ENCODE data around the gene NPM3. TPM values are rescaled to one million over a fixed set of nuclear protein-coding genes. Genes with fewer than 3 reads are reported as not detected.

Gene NPM3
- total and polyA plus RNA-seq, 4 experiments from 2014 or later = 5.3 to 12.4 (median 8.9) TPM

DNA sequence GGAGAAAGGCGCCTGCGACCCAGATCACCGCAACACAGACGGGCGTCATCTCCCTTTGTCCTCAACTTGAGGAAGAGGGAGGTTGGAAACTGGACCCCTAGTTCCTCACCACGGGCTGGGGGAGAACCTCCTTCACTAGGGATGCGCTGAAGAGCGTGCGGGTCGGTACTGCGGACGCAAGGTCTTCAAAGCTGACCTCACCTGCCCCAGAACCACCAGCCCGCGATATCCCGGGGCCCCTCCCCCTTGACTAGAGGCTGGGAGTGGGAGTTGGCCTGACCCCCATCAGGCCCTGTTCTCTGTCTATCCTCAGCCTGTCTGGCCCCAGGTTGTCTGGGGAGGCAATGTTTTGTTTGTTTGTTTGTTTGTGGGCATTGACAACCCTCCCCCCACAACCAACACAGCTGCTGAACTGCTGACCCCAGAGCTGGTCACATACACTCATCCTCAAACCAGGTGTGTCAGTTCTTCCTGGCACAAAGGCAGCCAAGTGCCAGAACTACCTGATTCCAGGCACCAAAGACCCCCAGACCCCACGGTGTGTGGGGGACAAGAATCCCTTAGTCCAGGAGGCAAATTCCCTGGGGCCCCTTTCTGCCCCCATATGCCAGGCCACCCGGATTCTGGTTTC is 2.9 kb downstream of the NPM3 start:
- peaks cover 36 to 76% (median 53%) of the 10 kb centered on the region in 4 donors for H3K4me1 Mint-ChIP-seq
- H3K36me3 Mint-ChIP-seq = peaks cover 0 to 13% of the 10 kb centered on the region in 2 donors
- DNase-seq = no peak

DNA sequence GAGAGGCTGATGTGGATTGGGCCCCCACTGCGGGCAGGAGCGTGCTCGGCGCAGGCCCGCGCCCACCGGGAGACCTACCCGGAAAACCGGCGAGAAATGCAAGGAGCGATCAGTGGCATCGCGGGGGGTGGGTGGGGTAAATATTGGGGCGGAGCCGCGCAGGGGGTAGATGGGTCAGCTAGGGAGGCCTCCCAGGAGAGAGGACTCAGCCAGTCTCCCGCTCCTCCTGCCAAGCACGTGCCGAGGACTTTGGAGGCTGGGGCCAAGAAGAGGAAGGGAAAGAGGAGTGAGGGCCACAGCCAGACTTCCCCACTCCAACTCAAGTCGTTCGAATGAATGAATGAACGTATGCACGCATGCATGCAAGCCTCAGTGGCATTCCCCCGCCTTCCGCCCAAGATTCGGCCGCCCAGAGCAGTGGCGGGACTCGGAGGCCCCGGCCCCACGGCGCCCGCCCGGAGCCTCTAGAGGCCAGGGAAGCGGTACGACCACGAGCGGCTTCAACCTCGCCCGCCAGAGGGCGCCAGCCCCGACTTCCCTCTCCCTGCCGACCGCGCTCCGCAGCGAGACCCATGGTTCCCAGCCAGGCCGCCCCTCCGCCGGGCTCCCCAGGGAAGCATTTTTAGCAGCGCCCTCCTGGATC is 3.6 kb downstream of the NPM3 start:
- H3K9me3 Mint-ChIP-seq = peaks cover 0 to 2% (median 0%) of the 10 kb centered on the region in 8 donors
- POLR2A ChIA-PET (ENCODE audit: partially characterized antibody) = interaction anchor here (1.0 kb wide), 1 partner anchor 36 kb away, joined by 3 read pairs; no protein-coding TSS in a partner anchor

More for the DNA sequence above, 2.9 kb downstream of the NPM3 start:
- H3K27ac ChIP-seq (ENCODE audit: low read depth, low read length) = no peak overlapping the region
- H3K4me1 ChIP-seq (ENCODE audit: insufficient read depth, low read length) = peaks cover 70% of the 10 kb centered on the region
- H3K36me3 ChIP-seq (ENCODE audit: insufficient read depth, low read length) = peaks cover 8% of the 10 kb centered on the region
- H3K27ac Mint-ChIP-seq = peak overlapping the region in 5 of 7 donors; percentile 57 to 91 (median 76)
- ChIA-PET POLR2A (ENCODE audit: partially characterized antibody) (interaction anchor here (4.8 kb wide), 1 partner anchor 37 kb away, joined by 64 read pairs; the partner anchor contains the start of gene OGA), CTCF (ENCODE audit: partially characterized antibody) (interaction anchor here (0.9 to 4.1 kb wide), 18 partner anchors 8 to 566 kb away, joined by 3 to 35 read pairs (median 10); partner anchors contain the start of gene KCNIP2)
- intact Hi-C loops (cut with micrococcal nuclease) = loop anchor here (2.0 to 5.0 kb wide), 4 partner anchors 86 to 292 kb away; partner anchors contain the start of genes DPCD, FBXW4 and POLL
- peaks cover 0 to 2% (median 0%) of the 10 kb centered on the region in 8 donors for H3K9me3 Mint-ChIP-seq
- peaks cover 26% of the 10 kb centered on the region for H3K27me3 ChIP-seq (ENCODE audit: insufficient read depth, low read length)
- peaks cover 19 to 20% of the 10 kb centered on the region in 2 donors for H3K27me3 Mint-ChIP-seq
- peak overlapping the region; percentile 72 to 90 (median 78) for H3K4me3 Mint-ChIP-seq
- H3K9me3 ChIP-seq (ENCODE audit: control insufficient read depth in 1 of 2, low read length in 2 of 2) = no peaks in the 10 kb centered on the region
- peak overlapping the region in 1 of 2 donors; percentile 56 for H3K4me3 ChIP-seq (ENCODE audit: low read length in 2 of 2)

GRCh38 chr10:101778781-101779543 is 4.3 kb downstream of the NPM3 start:
- intact Hi-C loops (cut with micrococcal nuclease) = no loop called here
- H3K4me3 Mint-ChIP-seq = peak overlapping the region; percentile 72 to 90 (median 78)
- peaks cover 0 to 4% of the 10 kb centered on the region in 2 donors for H3K36me3 Mint-ChIP-seq
- H3K4me1 Mint-ChIP-seq = peaks cover 32 to 76% (median 51%) of the 10 kb centered on the region in 4 donors
- Histone ChIP-seq H3K36me3 (ENCODE audit: insufficient read depth, low read length) (no peaks in the 10 kb centered on the region), H3K4me3 (ENCODE audit: low read length in 2 of 2) (peak overlapping the region; percentile 36 to 56), H3K27ac (ENCODE audit: low read depth, low read length) (no peak overlapping the region), H3K4me1 (ENCODE audit: insufficient read depth, low read length) (peaks cover 70% of the 10 kb centered on the region), H3K27me3 (ENCODE audit: insufficient read depth, low read length) (peaks cover 37% of the 10 kb centered on the region), H3K9me3 (ENCODE audit: control insufficient read depth in 1 of 2, low read length in 2 of 2) (no peaks in the 10 kb centered on the region)
- ChIA-PET POLR2A (ENCODE audit: partially characterized antibody) (interaction anchor here (1.0 kb wide), 1 partner anchor 37 kb away, joined by 3 read pairs; no protein-coding TSS in a partner anchor), CTCF (ENCODE audit: partially characterized antibody) (interaction anchor here (0.7 to 4.1 kb wide), 10 partner anchors 9 to 1993 kb away, joined by 3 to 35 read pairs (median 3); partner anchors contain the start of gene KCNIP2)
- peak in 2 of 5 donors; percentile 24 to 39 for DNase-seq
- H3K9me3 Mint-ChIP-seq = peaks cover 0 to 2% (median 0%) of the 10 kb centered on the region in 8 donors
- peak overlapping the region in 3 of 7 donors; percentile 8 to 94 (median 63) for H3K27ac Mint-ChIP-seq
- peaks cover 28 to 29% of the 10 kb centered on the region in 2 donors for H3K27me3 Mint-ChIP-seq

More for the DNA sequence above, 3.6 kb downstream of the NPM3 start:
- CTCF ChIA-PET (ENCODE audit: partially characterized antibody) = interaction anchor here (0.7 to 4.1 kb wide), 18 partner anchors 7 to 1993 kb away, joined by 3 to 35 read pairs (median 4); partner anchors contain the start of gene KCNIP2
- H3K4me3 Mint-ChIP-seq = peak overlapping the region; percentile 72 to 90 (median 78)
- H3K36me3 Mint-ChIP-seq = peaks cover 0 to 6% of the 10 kb centered on the region in 2 donors
- H3K27me3 Mint-ChIP-seq = peaks cover 21 to 22% of the 10 kb centered on the region in 2 donors
- peaks cover 32% of the 10 kb centered on the region for H3K27me3 ChIP-seq (ENCODE audit: insufficient read depth, low read length)
- peaks cover 35 to 76% (median 52%) of the 10 kb centered on the region in 4 donors for H3K4me1 Mint-ChIP-seq
- H3K4me3 ChIP-seq (ENCODE audit: low read length in 2 of 2) = peak overlapping the region; percentile 36 to 56
- no peak overlapping the region for H3K27ac ChIP-seq (ENCODE audit: low read depth, low read length)
- H3K4me1 ChIP-seq (ENCODE audit: insufficient read depth, low read length) = peaks cover 70% of the 10 kb centered on the region
- DNase-seq = peak; percentile 70 to 82 (median 78)
- H3K9me3 ChIP-seq (ENCODE audit: control insufficient read depth in 1 of 2, low read length in 2 of 2) = no peaks in the 10 kb centered on the region
- intact Hi-C loops (cut with micrococcal nuclease) = loop anchor here (2.0 to 5.0 kb wide), 4 partner anchors 85 to 293 kb away; partner anchors contain the start of genes DPCD, FBXW4 and POLL
- peak overlapping the region in 5 of 7 donors; percentile 57 to 91 (median 76) for H3K27ac Mint-ChIP-seq
- H3K36me3 ChIP-seq (ENCODE audit: insufficient read depth, low read length) = peaks cover 1% of the 10 kb centered on the region

DNA sequence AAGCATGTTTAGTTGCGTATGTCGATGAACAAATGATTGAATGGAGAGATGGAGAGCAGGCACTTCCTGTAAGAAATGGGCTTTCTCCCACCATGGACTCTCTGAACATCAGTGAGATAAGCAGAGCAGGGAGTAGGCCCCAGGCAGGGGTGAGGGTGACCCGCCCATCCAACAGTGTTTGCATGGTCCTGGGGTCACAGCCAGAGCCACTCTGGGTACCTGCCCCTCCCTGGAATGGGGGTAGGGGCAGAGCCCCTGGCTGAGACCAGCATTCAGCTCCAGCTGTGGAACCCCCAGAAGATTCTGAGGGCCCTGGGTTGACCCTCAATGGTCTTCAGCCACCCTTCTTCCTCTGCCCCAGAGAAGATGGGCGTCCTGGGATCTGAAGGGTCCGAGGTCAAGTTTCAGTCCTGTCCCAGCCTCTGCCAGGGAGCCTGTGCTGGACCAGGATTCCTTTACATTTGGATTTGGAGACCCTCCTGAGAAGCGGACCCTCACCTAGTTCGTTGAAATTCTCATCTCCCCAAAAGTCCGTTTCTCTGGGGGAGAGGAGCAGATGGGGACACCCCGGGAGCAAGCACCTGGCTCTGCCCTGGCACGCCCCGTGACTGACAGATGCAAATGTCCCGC is 5.0 kb downstream of the NPM3 start:
- CTCF ChIA-PET (ENCODE audit: partially characterized antibody) = interaction anchor here (1.1 to 4.1 kb wide), 6 partner anchors 9 to 232 kb away, joined by 3 to 35 read pairs (median 4); partner anchors contain the start of gene KCNIP2
- intact Hi-C loops (cut with micrococcal nuclease) = no loop called here
- POLR2A ChIA-PET (ENCODE audit: partially characterized antibody) = no interaction called here
- Histone ChIP-seq H3K27ac (ENCODE audit: low read depth, low read length) (no peak overlapping the region), H3K4me1 (ENCODE audit: insufficient read depth, low read length) (peaks cover 63% of the 10 kb centered on the region), H3K36me3 (ENCODE audit: insufficient read depth, low read length) (no peaks in the 10 kb centered on the region), H3K9me3 (ENCODE audit: control insufficient read depth in 1 of 2, low read length in 2 of 2) (no peaks in the 10 kb centered on the region), H3K27me3 (ENCODE audit: insufficient read depth, low read length) (peaks cover 43% of the 10 kb centered on the region), H3K4me3 (ENCODE audit: low read length in 2 of 2) (no peak overlapping the region)
- Mint-ChIP-seq H3K27ac (peak overlapping the region in 2 of 7 donors; percentile 18 to 63), H3K36me3 (peaks cover 0 to 3% of the 10 kb centered on the region in 2 donors), H3K9me3 (peaks cover 0 to 2% (median 0%) of the 10 kb centered on the region in 8 donors), H3K4me3 (peak overlapping the region in 7 of 8 donors; percentile 72 to 90 (median 76)), H3K27me3 (peaks cover 35 to 36% of the 10 kb centered on the region in 2 donors), H3K4me1 (peaks cover 33 to 76% (median 49%) of the 10 kb centered on the region in 4 donors)
- no peak for DNase-seq

DNA sequence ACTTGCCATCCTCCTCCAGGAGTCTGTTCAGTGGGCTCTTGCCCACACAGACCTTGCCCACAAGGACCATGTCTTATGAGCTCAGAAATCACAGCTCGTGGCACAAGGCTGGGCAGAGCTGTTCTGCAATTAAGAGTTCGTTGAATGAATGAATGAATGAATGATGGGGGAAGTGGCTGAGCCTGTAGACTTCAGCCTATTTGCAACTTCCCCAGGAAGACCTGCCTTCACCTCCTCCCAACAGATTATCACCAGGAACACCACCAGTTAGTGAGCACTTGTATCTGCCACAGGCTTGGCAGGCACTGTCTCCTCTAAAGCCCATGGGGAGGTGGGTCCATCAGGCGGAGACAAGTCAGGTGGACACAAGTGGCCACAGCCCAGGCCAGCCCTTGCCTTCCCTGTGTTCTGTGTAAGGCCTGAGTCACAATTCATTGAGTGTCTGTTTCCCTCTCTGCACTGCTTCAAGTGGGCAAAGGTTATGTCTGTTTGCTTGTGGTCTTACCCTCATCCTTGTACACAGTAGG is 5.6 kb downstream of the NPM3 start:
- H3K36me3 ChIP-seq (ENCODE audit: insufficient read depth, low read length) = no peaks in the 10 kb centered on the region
- H3K27me3 ChIP-seq (ENCODE audit: insufficient read depth, low read length) = peaks cover 47% of the 10 kb centered on the region
- Mint-ChIP-seq H3K4me3 (peak overlapping the region in 6 of 8 donors; percentile 1 to 59 (median 44)), H3K36me3 (no peaks in the 10 kb centered on the region), H3K27me3 (peaks cover 36 to 41% of the 10 kb centered on the region in 2 donors), H3K27ac (peak overlapping the region in 1 of 7 donors; percentile 18), H3K4me1 (peaks cover 29 to 76% (median 45%) of the 10 kb centered on the region in 4 donors), H3K9me3 (no peaks in the 10 kb centered on the region)
- H3K4me3 ChIP-seq (ENCODE audit: low read length in 2 of 2) = no peak overlapping the region
- CTCF ChIA-PET (ENCODE audit: partially characterized antibody) = interaction anchor here (4.1 kb wide), 1 partner anchor 10 kb away, joined by 23 read pairs; no protein-coding TSS in a partner anchor
- H3K27ac ChIP-seq (ENCODE audit: low read depth, low read length) = no peak overlapping the region
- H3K4me1 ChIP-seq (ENCODE audit: insufficient read depth, low read length) = peaks cover 60% of the 10 kb centered on the region
- no peaks in the 10 kb centered on the region for H3K9me3 ChIP-seq (ENCODE audit: control insufficient read depth in 1 of 2, low read length in 2 of 2)
- POLR2A ChIA-PET (ENCODE audit: partially characterized antibody) = no interaction called here
- DNase-seq = no peak
- intact Hi-C loops (cut with micrococcal nuclease) = no loop called here

GRCh38 chr10:101776161-101776817 is 7.0 kb downstream of the NPM3 start:
- Mint-ChIP-seq H3K36me3 (no peaks in the 10 kb centered on the region), H3K4me1 (peaks cover 20 to 63% (median 35%) of the 10 kb centered on the region in 4 donors), H3K4me3 (peak overlapping the region in 6 of 8 donors; percentile 20 to 59 (median 52)), H3K27me3 (peaks cover 45 to 53% of the 10 kb centered on the region in 2 donors), H3K27ac (no peak overlapping the region), H3K9me3 (peaks cover 0 to 1% (median 0%) of the 10 kb centered on the region in 8 donors)
- Histone ChIP-seq H3K27ac (ENCODE audit: low read depth, low read length) (no peak overlapping the region), H3K4me1 (ENCODE audit: insufficient read depth, low read length) (peaks cover 47% of the 10 kb centered on the region), H3K27me3 (ENCODE audit: insufficient read depth, low read length) (peaks cover 51% of the 10 kb centered on the region), H3K4me3 (ENCODE audit: low read length in 2 of 2) (no peak overlapping the region), H3K9me3 (ENCODE audit: control insufficient read depth in 1 of 2, low read length in 2 of 2) (no peaks in the 10 kb centered on the region), H3K36me3 (ENCODE audit: insufficient read depth, low read length) (no peaks in the 10 kb centered on the region)
- ChIA-PET CTCF (ENCODE audit: partially characterized antibody) (no interaction called here), POLR2A (ENCODE audit: partially characterized antibody) (no interaction called here)
- no peak for DNase-seq
- intact Hi-C loops (cut with micrococcal nuclease) = no loop called here
